ENCODE measurements around the gene UBXN2A.
A peak's percentile ranks its signal among the peaks of the same experiment; 100 is the strongest.

UBXN2A gene

GRCh38 chr2:23918837-23919489 lies 21.3 kb upstream of the UBXN2A start:
- Histone ChIP-seq H3K4ac (ENCODE audit: low read depth in 1 of 2, low read length in 2 of 2) (no peak overlapping the region), H2BK120ac (ENCODE audit: low read depth, low read length) (no peak overlapping the region), H3K27ac (ENCODE audit: low read length, poor library complexity, severe bottlenecking) (no peak overlapping the region), H3K18ac (ENCODE audit: low read depth in 1 of 2, low read length in 2 of 2) (no peak overlapping the region), H3K79me1 (replicated peaks; ENCODE audit: low read length, poor library complexity, severe bottlenecking) (peaks cover 7% of the 10 kb centered on the region), H4K8ac (ENCODE audit: low read length) (no peak overlapping the region), H4K91ac (ENCODE audit: low read length) (no peak overlapping the region), H2BK12ac (ENCODE audit: low read length in 2 of 2) (no peak overlapping the region), H3K36me3 (ENCODE audit: control insufficient read depth in 1 of 2, insufficient read depth in 2 of 2, low read depth in 1 of 2, low read length in 2 of 2) (no peaks in the 10 kb centered on the region), H3K4me1 (ENCODE audit: control insufficient read depth, insufficient read depth, low read depth, low read length) (no peaks in the 10 kb centered on the region), H2AFZ (ENCODE audit: low read depth, low read length) (no peak overlapping the region), H3K4me2 (ENCODE audit: low read length, poor library complexity, severe bottlenecking) (no peak overlapping the region), H3K27me3 (ENCODE audit: control insufficient read depth in 1 of 2, insufficient read depth in 1 of 2, low read length in 2 of 2) (no peaks in the 10 kb centered on the region), H3K9me3 (ENCODE audit: control insufficient read depth, low read length) (no peaks in the 10 kb centered on the region), H3K4me3 (ENCODE audit: insufficient read depth in 1 of 2, low read depth in 1 of 2, low read length in 2 of 2) (no peak overlapping the region), H2AK5ac (ENCODE audit: low read length, severe bottlenecking) (no peak overlapping the region), H2BK15ac (ENCODE audit: low read depth, poor library complexity, severe bottlenecking) (no peak overlapping the region), H3K23ac (ENCODE audit: low read length in 2 of 2) (no peak overlapping the region), H3K9ac (ENCODE audit: low read length) (no peak overlapping the region), H3K14ac (ENCODE audit: low read length in 2 of 2) (no peak overlapping the region), H2BK5ac (ENCODE audit: low read depth, low read length, poor library complexity, severe bottlenecking) (no peak overlapping the region)
- WGBS, result 100% methylated on average over 6 of the region's 8 CpGs
- DNase-seq, result no peak

- Histone ChIP-seq H2AK5ac (ENCODE audit: low read length, severe bottlenecking) (no peak overlapping the region), H2BK12ac (ENCODE audit: low read length in 2 of 2) (no peak overlapping the region), H3K4me3 (ENCODE audit: insufficient read depth in 1 of 2, low read depth in 1 of 2, low read length in 2 of 2) (peak overlapping the region in 1 of 2 experiments; percentile 85), H3K4ac (ENCODE audit: low read depth in 1 of 2, low read length in 2 of 2) (no peak overlapping the region), H2BK15ac (ENCODE audit: low read depth, poor library complexity, severe bottlenecking) (no peak overlapping the region), H3K27ac (ENCODE audit: low read length, poor library complexity, severe bottlenecking) (no peak overlapping the region), H3K79me1 (replicated peaks; ENCODE audit: low read length, poor library complexity, severe bottlenecking) (peaks cover 11% of the 10 kb centered on the region), H3K18ac (ENCODE audit: low read depth in 1 of 2, low read length in 2 of 2) (no peak overlapping the region), H3K36me3 (ENCODE audit: control insufficient read depth in 1 of 2, insufficient read depth in 2 of 2, low read depth in 1 of 2, low read length in 2 of 2) (no peaks in the 10 kb centered on the region), H2AFZ (ENCODE audit: low read depth, low read length) (no peak overlapping the region), H3K27me3 (ENCODE audit: control insufficient read depth in 1 of 2, insufficient read depth in 1 of 2, low read length in 2 of 2) (no peaks in the 10 kb centered on the region), H3K4me1 (ENCODE audit: control insufficient read depth, insufficient read depth, low read depth, low read length) (peaks cover 2% of the 10 kb centered on the region), H4K8ac (ENCODE audit: low read length) (no peak overlapping the region), H3K14ac (ENCODE audit: low read length in 2 of 2) (no peak overlapping the region), H3K9me3 (ENCODE audit: control insufficient read depth, low read length) (no peaks in the 10 kb centered on the region), H2BK120ac (ENCODE audit: low read depth, low read length) (no peak overlapping the region), H3K4me2 (ENCODE audit: low read length, poor library complexity, severe bottlenecking) (no peak overlapping the region), H2BK5ac (ENCODE audit: low read depth, low read length, poor library complexity, severe bottlenecking) (no peak overlapping the region), H3K9ac (ENCODE audit: low read length) (peak overlapping the region; percentile 99), H3K23ac (ENCODE audit: low read length in 2 of 2) (no peak overlapping the region), H4K91ac (ENCODE audit: low read length) (no peak overlapping the region)
- DNase-seq, result no peak
- 58% methylated on average over 3 of the region's 7 CpGs for WGBS
These were observed 15.5 kb upstream of the UBXN2A start for GRCh38 chr2:23924589-23925359.

GRCh38 chr2:23925702-23926289 lies 14.5 kb upstream of the UBXN2A start:
- H3K27ac ChIP-seq (ENCODE audit: low read length, poor library complexity, severe bottlenecking), result peak overlapping the region; percentile 88
- peak overlapping the region in 1 of 2 experiments; percentile 59 for H3K14ac ChIP-seq (ENCODE audit: low read length in 2 of 2)
- H2BK5ac ChIP-seq (ENCODE audit: low read depth, low read length, poor library complexity, severe bottlenecking), result peak overlapping the region; percentile 88
- H3K4me1 ChIP-seq (ENCODE audit: control insufficient read depth, insufficient read depth, low read depth, low read length), result peaks cover 2% of the 10 kb centered on the region
- no peak overlapping the region for H2BK15ac ChIP-seq (ENCODE audit: low read depth, poor library complexity, severe bottlenecking)
- peaks cover 6% of the 10 kb centered on the region for H3K79me1 ChIP-seq (replicated peaks; ENCODE audit: low read length, poor library complexity, severe bottlenecking)
- H2BK12ac ChIP-seq (ENCODE audit: low read length in 2 of 2), result no peak overlapping the region
- H3K23ac ChIP-seq (ENCODE audit: low read length in 2 of 2), result no peak overlapping the region
- H3K9ac ChIP-seq (ENCODE audit: low read length), result peak overlapping the region; percentile 99
- H2AK5ac ChIP-seq (ENCODE audit: low read length, severe bottlenecking), result no peak overlapping the region
- DNase-seq, result peak; percentile 78
- H3K4me2 ChIP-seq (ENCODE audit: low read length, poor library complexity, severe bottlenecking), result peak overlapping the region; percentile 92
- peak overlapping the region; percentile 71 to 95 for H3K4ac ChIP-seq (ENCODE audit: low read depth in 1 of 2, low read length in 2 of 2)
- H3K9me3 ChIP-seq (ENCODE audit: control insufficient read depth, low read length), result no peaks in the 10 kb centered on the region
- peak overlapping the region; percentile 29 for H4K8ac ChIP-seq (ENCODE audit: low read length)
- WGBS, result 6% methylated on average over 13 of the region's 13 CpGs
- H2AFZ ChIP-seq (ENCODE audit: low read depth, low read length), result no peak overlapping the region
- H2BK120ac ChIP-seq (ENCODE audit: low read depth, low read length), result no peak overlapping the region
- peak overlapping the region; percentile 85 to 97 for H3K4me3 ChIP-seq (ENCODE audit: insufficient read depth in 1 of 2, low read depth in 1 of 2, low read length in 2 of 2)
- H4K91ac ChIP-seq (ENCODE audit: low read length), result peak overlapping the region; percentile 11
- H3K27me3 ChIP-seq (ENCODE audit: control insufficient read depth in 1 of 2, insufficient read depth in 1 of 2, low read length in 2 of 2), result no peaks in the 10 kb centered on the region
- H3K36me3 ChIP-seq (ENCODE audit: control insufficient read depth in 1 of 2, insufficient read depth in 2 of 2, low read depth in 1 of 2, low read length in 2 of 2), result no peaks in the 10 kb centered on the region
- peak overlapping the region; percentile 97 to 99 for H3K18ac ChIP-seq (ENCODE audit: low read depth in 1 of 2, low read length in 2 of 2)

- Histone ChIP-seq H3K36me3 (ENCODE audit: control insufficient read depth in 1 of 2, insufficient read depth in 2 of 2, low read depth in 1 of 2, low read length in 2 of 2) (peaks cover 0 to under 1% of the 10 kb centered on the region in 2 experiments), H3K9me3 (ENCODE audit: control insufficient read depth, low read length) (no peaks in the 10 kb centered on the region), H3K4ac (ENCODE audit: low read depth in 1 of 2, low read length in 2 of 2) (peak overlapping the region; percentile 71 to 95), H4K91ac (ENCODE audit: low read length) (peak overlapping the region; percentile 96), H3K27me3 (ENCODE audit: control insufficient read depth in 1 of 2, insufficient read depth in 1 of 2, low read length in 2 of 2) (no peaks in the 10 kb centered on the region), H3K27ac (ENCODE audit: low read length, poor library complexity, severe bottlenecking) (peak overlapping the region; percentile 88), H2AK5ac (ENCODE audit: low read length, severe bottlenecking) (no peak overlapping the region), H2BK12ac (ENCODE audit: low read length in 2 of 2) (no peak overlapping the region), H3K4me3 (ENCODE audit: insufficient read depth in 1 of 2, low read depth in 1 of 2, low read length in 2 of 2) (peak overlapping the region; percentile 85 to 97), H4K8ac (ENCODE audit: low read length) (peak overlapping the region; percentile 99), H2BK15ac (ENCODE audit: low read depth, poor library complexity, severe bottlenecking) (peak overlapping the region; percentile 95), H2BK120ac (ENCODE audit: low read depth, low read length) (no peak overlapping the region), H3K9ac (ENCODE audit: low read length) (peak overlapping the region; percentile 99), H3K4me1 (ENCODE audit: control insufficient read depth, insufficient read depth, low read depth, low read length) (peaks cover 2% of the 10 kb centered on the region), H2AFZ (ENCODE audit: low read depth, low read length) (peak overlapping the region; percentile 93), H2BK5ac (ENCODE audit: low read depth, low read length, poor library complexity, severe bottlenecking) (peak overlapping the region; percentile 88), H3K23ac (ENCODE audit: low read length in 2 of 2) (peak overlapping the region; percentile 49 to 91), H3K18ac (ENCODE audit: low read depth in 1 of 2, low read length in 2 of 2) (peak overlapping the region; percentile 97 to 99), H3K4me2 (ENCODE audit: low read length, poor library complexity, severe bottlenecking) (peak overlapping the region; percentile 92), H3K79me1 (replicated peaks; ENCODE audit: low read length, poor library complexity, severe bottlenecking) (peaks cover 6% of the 10 kb centered on the region), H3K14ac (ENCODE audit: low read length in 2 of 2) (peak overlapping the region in 1 of 2 experiments; percentile 98)
- under 1% methylated on average over 39 of the region's 39 CpGs for WGBS
- DNase-seq, result no peak
These were observed 13.9 kb upstream of the UBXN2A start for GRCh38 chr2:23926290-23926749.
